ENCODE measurements around the gene SDHAF4. TPM values are rescaled to one million over a fixed set of nuclear protein-coding genes. Genes with fewer than 3 reads are reported as not detected.

SDHAF4 gene
- total RNA-seq, 1 donor from 2014 or later = 7.7 TPM

- no peak overlapping the region for H3K4me3 Mint-ChIP-seq (ENCODE audit: unreplicated experiment)
- peaks cover 24% of the 10 kb centered on the region for H3K36me3 Mint-ChIP-seq (ENCODE audit: unreplicated experiment)
- no peaks in the 10 kb centered on the region for H3K4me1 Mint-ChIP-seq (ENCODE audit: unreplicated experiment)
- H3K27me3 Mint-ChIP-seq (ENCODE audit: unreplicated experiment) = no peaks in the 10 kb centered on the region
- no peak for TF ChIP-seq CTCF (IDR thresholded peaks at IDR 0.05)
- DNase-seq (ENCODE audit: extremely low spot score, unreplicated experiment) = no peak
- H3K9me3 Mint-ChIP-seq (ENCODE audit: unreplicated experiment) = no peaks in the 10 kb centered on the region
- H3K27ac Mint-ChIP-seq (ENCODE audit: unreplicated experiment) = no peak overlapping the region
These were observed 19.4 kb downstream of the SDHAF4 start for GRCh38 chr6:70586114-70586513.

- no peaks in the 10 kb centered on the region for H3K27me3 Mint-ChIP-seq (ENCODE audit: unreplicated experiment)
- no peaks in the 10 kb centered on the region for H3K4me1 Mint-ChIP-seq (ENCODE audit: unreplicated experiment)
- no peak overlapping the region for H3K27ac Mint-ChIP-seq (ENCODE audit: unreplicated experiment)
- no peak for TF ChIP-seq CTCF (IDR thresholded peaks at IDR 0.05)
- H3K4me3 Mint-ChIP-seq (ENCODE audit: unreplicated experiment) = no peak overlapping the region
- no peaks in the 10 kb centered on the region for H3K9me3 Mint-ChIP-seq (ENCODE audit: unreplicated experiment)
- H3K36me3 Mint-ChIP-seq (ENCODE audit: unreplicated experiment) = peaks cover 5% of the 10 kb centered on the region
- no peak for DNase-seq (ENCODE audit: extremely low spot score, unreplicated experiment)
These were observed 23.7 kb downstream of the SDHAF4 start for GRCh38 chr6:70590400-70590799.

DNA sequence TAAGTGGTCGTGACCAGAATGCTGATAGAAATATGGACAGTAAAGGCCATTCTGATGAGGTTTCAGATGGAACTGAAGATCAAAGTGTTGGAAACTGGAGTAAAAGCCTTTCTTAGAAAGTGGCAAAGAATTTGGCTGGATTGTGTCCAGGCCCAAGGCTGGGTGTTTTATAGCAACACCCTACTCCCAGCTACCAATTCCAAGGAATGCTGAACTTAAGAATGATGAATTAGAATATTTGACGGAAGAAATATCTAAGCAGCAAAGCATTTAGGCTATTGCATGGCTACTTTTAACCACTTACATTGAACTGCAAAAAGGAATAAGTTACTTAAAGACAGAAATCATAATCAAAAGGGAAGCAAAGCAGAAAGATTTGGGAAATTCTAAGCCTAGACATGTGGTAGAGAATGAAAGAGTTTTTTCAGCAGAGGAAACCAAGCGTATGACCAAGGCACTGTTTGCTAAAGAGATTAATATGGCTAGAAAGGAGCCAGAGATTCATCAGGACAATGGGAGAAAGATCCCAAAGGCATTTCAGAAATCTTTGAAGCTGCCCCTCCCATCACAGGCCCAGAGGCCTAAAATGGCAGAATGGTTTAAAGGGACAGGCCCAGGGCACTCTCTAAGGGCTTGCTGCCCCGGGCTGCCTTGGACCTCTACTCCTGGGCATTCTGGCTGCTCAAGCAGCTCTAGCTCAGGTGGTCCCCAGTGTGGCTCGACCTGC lies 25.8 kb downstream of the SDHAF4 start:
- no peaks in the 10 kb centered on the region for H3K9me3 Mint-ChIP-seq (ENCODE audit: unreplicated experiment)
- no peak for TF ChIP-seq CTCF (IDR thresholded peaks at IDR 0.05)
- no peak overlapping the region for H3K4me3 Mint-ChIP-seq (ENCODE audit: unreplicated experiment)
- H3K4me1 Mint-ChIP-seq (ENCODE audit: unreplicated experiment) = no peaks in the 10 kb centered on the region
- H3K27ac Mint-ChIP-seq (ENCODE audit: unreplicated experiment) = no peak overlapping the region
- H3K36me3 Mint-ChIP-seq (ENCODE audit: unreplicated experiment) = peaks cover 2% of the 10 kb centered on the region
- H3K27me3 Mint-ChIP-seq (ENCODE audit: unreplicated experiment) = no peaks in the 10 kb centered on the region
- DNase-seq (ENCODE audit: extremely low spot score, unreplicated experiment) = no peak

- peaks cover 2% of the 10 kb centered on the region for H3K36me3 Mint-ChIP-seq (ENCODE audit: unreplicated experiment)
- no peaks in the 10 kb centered on the region for H3K27me3 Mint-ChIP-seq (ENCODE audit: unreplicated experiment)
- no peak for DNase-seq (ENCODE audit: extremely low spot score, unreplicated experiment)
- H3K4me3 Mint-ChIP-seq (ENCODE audit: unreplicated experiment) = no peak overlapping the region
- no peaks in the 10 kb centered on the region for H3K4me1 Mint-ChIP-seq (ENCODE audit: unreplicated experiment)
- H3K27ac Mint-ChIP-seq (ENCODE audit: unreplicated experiment) = no peak overlapping the region
- no peak for TF ChIP-seq CTCF (IDR thresholded peaks at IDR 0.05)
- H3K9me3 Mint-ChIP-seq (ENCODE audit: unreplicated experiment) = no peaks in the 10 kb centered on the region
These were observed 26.4 kb downstream of the SDHAF4 start for GRCh38 chr6:70593118-70593486.

DNA sequence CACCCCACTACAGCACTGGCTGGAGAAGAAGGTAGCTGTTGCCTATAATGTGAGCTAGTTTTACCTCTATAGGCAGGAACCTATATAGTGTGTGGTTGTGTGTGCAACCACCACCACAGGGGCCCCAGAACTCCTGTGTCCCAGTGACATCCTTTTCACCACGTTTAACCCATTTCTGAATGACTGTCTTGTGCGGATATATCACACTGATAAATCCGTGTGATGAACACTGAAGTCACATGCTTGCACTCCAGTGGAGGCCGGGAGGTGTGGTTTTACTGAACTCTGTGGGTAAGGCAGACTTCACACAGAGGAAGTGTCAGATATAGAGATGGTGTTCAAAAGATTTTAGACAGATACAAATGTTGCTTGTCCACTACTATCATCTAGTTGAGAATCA lies 32.5 kb downstream of the SDHAF4 start:
- H3K4me3 Mint-ChIP-seq (ENCODE audit: unreplicated experiment) = no peak overlapping the region
- no peaks in the 10 kb centered on the region for H3K4me1 Mint-ChIP-seq (ENCODE audit: unreplicated experiment)
- H3K9me3 Mint-ChIP-seq (ENCODE audit: unreplicated experiment) = no peaks in the 10 kb centered on the region
- H3K27me3 Mint-ChIP-seq (ENCODE audit: unreplicated experiment) = no peaks in the 10 kb centered on the region
- no peak for DNase-seq (ENCODE audit: extremely low spot score, unreplicated experiment)
- no peak overlapping the region for H3K27ac Mint-ChIP-seq (ENCODE audit: unreplicated experiment)
- no peaks in the 10 kb centered on the region for H3K36me3 Mint-ChIP-seq (ENCODE audit: unreplicated experiment)
- no peak for TF ChIP-seq CTCF (IDR thresholded peaks at IDR 0.05)

All from osteocyte (in vitro differentiated cells).